ENCODE measurements around the gene TMEM129.
A peak's percentile ranks its signal among the peaks of the same experiment; 100 is the strongest.
"Not testable (repeated sequence)": the region's sequence is repeated elsewhere in the genome, so short reads cannot be mapped to it uniquely, and the experiment has no call there.

Gene TMEM129

GRCh38 chr4:1721666-1722550 is 785 bp upstream of the TMEM129 start:
- DNase-seq (ENCODE audit: low read depth, low spot score): no peak

GRCh38 chr4:1720163-1720983 is 750 bp downstream of the TMEM129 start:
- DNase-seq (ENCODE audit: low read depth, low spot score): no peak

GRCh38 chr4:1718095-1718850 is 2.9 kb downstream of the TMEM129 start:
- DNase-seq (ENCODE audit: low read depth, low spot score): no peak

GRCh38 chr4:1717129-1718094 is 3.7 kb downstream of the TMEM129 start:
- DNase-seq (ENCODE audit: low read depth, low spot score): no peak

- no peak for DNase-seq (ENCODE audit: low read depth, low spot score)
Measured at GRCh38 chr4:1716065-1716945, 4.8 kb downstream of the TMEM129 start.

- DNase-seq (ENCODE audit: low read depth, low spot score): no peak
Measured at GRCh38 chr4:1715002-1715758, 5.9 kb downstream of the TMEM129 start.

- no peak for DNase-seq (ENCODE audit: low read depth, low spot score)
Measured at GRCh38 chr4:1714303-1715001, 6.7 kb downstream of the TMEM129 start.

GRCh38 chr4:1713003-1713851 is 7.9 kb downstream of the TMEM129 start:
- no peak for DNase-seq (ENCODE audit: low read depth, low spot score)

- DNase-seq (ENCODE audit: low read depth, low spot score): peak; percentile 51
Measured at GRCh38 chr4:1712216-1713002, 8.7 kb downstream of the TMEM129 start, which contains the start of gene SLBP. SLBP (minus strand) TSS chr4:1712319; CDS start chr4:1712188, 131 bp downstream.

- DNase-seq (ENCODE audit: low read depth, low spot score): no peak
Measured at GRCh38 chr4:1711571-1712215, 9.4 kb downstream of the TMEM129 start.

GRCh38 chr4:1711055-1711570 is 10.0 kb downstream of the TMEM129 start:
- no peak for DNase-seq (ENCODE audit: low read depth, low spot score)

- DNase-seq (ENCODE audit: low read depth, low spot score): no peak
Measured at GRCh38 chr4:1708581-1708980, 12.5 kb downstream of the TMEM129 start.

- DNase-seq (ENCODE audit: low read depth, low spot score): no peak
Measured at GRCh38 chr4:1706358-1706757, 14.8 kb downstream of the TMEM129 start.

GRCh38 chr4:1705732-1706131 is 15.4 kb downstream of the TMEM129 start:
- no peak for DNase-seq (ENCODE audit: low read depth, low spot score)

- DNase-seq (ENCODE audit: low read depth, low spot score): no peak
Measured at GRCh38 chr4:1703867-1704266, 17.3 kb downstream of the TMEM129 start.

GRCh38 chr4:1701671-1702070 is 19.5 kb downstream of the TMEM129 start:
- not testable (repeated sequence) for DNase-seq (ENCODE audit: low read depth, low spot score)
